Activated naive CD4-positive, alpha-beta T cell treated with anti-CD3 and anti-CD28 coated beads for 36 hours (primary cell): ENCODE data around the gene NECTIN2. TPM values are rescaled to one million over a fixed set of nuclear protein-coding genes. Genes with fewer than 3 reads are reported as not detected.
"Not testable (repeated sequence)": the region's sequence is repeated elsewhere in the genome, so short reads cannot be mapped to it uniquely, and the experiment has no call there.

ENCODE experiments used
- CTCF ChIA-PET: fragments of 350-600 bp; sonication (Branson Sonifier 250); formaldehyde crosslinking; loops from one replicate; lab custom pipeline; 2021; ENCODE audit warnings: antibody characterized with exemption; lab: Charles Lee
- DNase-seq: peaks from one replicate; pipeline ENCODE4 v3.0.0-alpha.2; 2020
- H3K27ac Mint-ChIP-seq: one replicate; pipeline ENCODE4 v1.8.0; 2021; ENCODE audit warnings: mild to moderate bottlenecking, mixed read lengths
- H3K27me3 Mint-ChIP-seq: one replicate; pipeline ENCODE4 v1.8.0; 2021; ENCODE audit warnings: low read depth, mixed read lengths
- H3K36me3 Mint-ChIP-seq: one replicate; pipeline ENCODE4 v1.8.0; 2021; ENCODE audit warnings: low read depth, mixed read lengths
- H3K4me1 Mint-ChIP-seq: one replicate; pipeline ENCODE4 v1.8.0; 2021; ENCODE audit warnings: low read depth, mixed read lengths
- H3K4me3 Mint-ChIP-seq: one replicate; pipeline ENCODE4 v1.8.0; 2021; ENCODE audit warnings: mild to moderate bottlenecking, moderate library complexity, mixed read lengths
- H3K9me3 Mint-ChIP-seq: one replicate; pipeline ENCODE4 v1.8.0; 2021; ENCODE audit warnings: mixed read lengths
- intact Hi-C: fragments of 100-400 bp; cut with micrococcal nuclease; formaldehyde crosslinking; loops from one replicate; pipeline ENCODE4 v1.15.1; 2023
- total RNA-seq, 2 experiments: library from RNA; stranded (reverse); gene quantifications; one replicate each; pipeline ENCODE4 v1.2.3, GENCODE V29; 2021

NECTIN2 gene
- total RNA-seq, 2 experiments from 2014 or later = 0.88 to 1.1 TPM

DNA sequence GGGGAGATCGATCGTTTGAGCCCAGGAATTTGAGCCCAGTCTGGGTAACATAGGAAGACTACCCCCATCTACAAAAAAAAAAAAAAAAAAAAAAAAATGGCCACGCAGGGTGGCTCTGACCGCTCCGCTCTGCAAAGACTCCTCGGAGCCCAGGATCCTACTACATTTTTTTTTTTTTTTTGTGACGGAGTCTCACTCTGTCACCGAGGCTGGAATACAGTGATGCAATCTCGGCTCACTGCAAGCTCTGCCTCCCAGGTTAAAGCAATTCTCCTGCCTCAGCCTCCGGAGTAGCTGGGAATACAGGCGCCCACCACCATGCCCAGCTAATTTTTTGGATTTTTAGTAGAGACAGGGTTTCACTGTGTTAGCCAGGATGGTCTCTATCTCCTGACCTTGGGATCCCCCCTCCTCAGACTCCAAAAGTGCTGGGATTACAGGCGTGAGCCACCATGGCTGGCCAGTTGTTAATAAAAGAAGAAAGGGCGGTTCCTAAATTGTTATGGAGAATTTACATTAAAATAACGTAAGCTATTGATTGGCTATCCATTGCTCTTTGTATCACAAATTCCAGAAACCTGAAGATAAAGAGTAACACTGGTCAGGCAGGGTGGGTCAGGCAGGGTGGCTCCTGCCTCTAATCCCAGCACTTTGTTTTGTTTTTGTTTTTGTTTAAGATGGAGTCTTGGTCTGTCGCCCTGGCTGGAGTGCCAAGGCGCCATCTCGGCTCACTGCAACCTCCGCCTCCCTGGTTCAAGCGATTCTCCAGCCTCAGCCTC, 36.7 kb downstream of the NECTIN2 start:
- H3K27me3 Mint-ChIP-seq, H3K4me1 Mint-ChIP-seq, H3K27ac Mint-ChIP-seq, H3K36me3 Mint-ChIP-seq, H3K9me3 Mint-ChIP-seq, H3K4me3 Mint-ChIP-seq, intact Hi-C loops, DNase-seq: not testable (repeated sequence)
- CTCF ChIA-PET = interaction anchor here (1.4 to 1.6 kb wide), 2 partner anchors 19 to 69 kb away, joined by 3 to 6 read pairs; no protein-coding TSS in a partner anchor

DNA sequence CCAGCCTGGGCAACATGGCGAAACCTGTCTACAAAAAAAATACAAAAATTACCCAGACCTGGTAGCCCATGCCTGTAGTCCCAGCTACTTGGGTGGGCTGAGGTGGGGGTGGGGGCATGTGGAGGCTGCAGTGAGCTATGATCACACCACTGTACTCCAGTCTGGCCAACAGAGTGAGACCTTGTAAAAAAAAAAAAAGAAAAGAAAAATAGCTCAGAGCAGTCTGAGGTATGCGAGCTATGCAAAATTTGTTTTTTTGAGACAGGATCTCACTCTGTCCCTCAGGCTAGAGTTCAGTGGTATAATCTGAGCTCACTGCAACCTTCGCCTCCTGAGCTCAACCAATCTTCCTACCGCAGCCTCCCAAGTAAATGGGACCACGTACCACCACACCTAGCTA, 37.8 kb downstream of the NECTIN2 start:
- intact Hi-C loops = no loop called here
- no peaks in the 10 kb centered on the region for H3K4me1 Mint-ChIP-seq
- CTCF ChIA-PET = interaction anchor here (1.4 to 1.6 kb wide), 2 partner anchors 18 to 68 kb away, joined by 3 to 6 read pairs; no protein-coding TSS in a partner anchor
- no peak overlapping the region for H3K27ac Mint-ChIP-seq
- no peaks in the 10 kb centered on the region for H3K27me3 Mint-ChIP-seq
- no peak overlapping the region for H3K4me3 Mint-ChIP-seq
- DNase-seq = no peak
- no peaks in the 10 kb centered on the region for H3K36me3 Mint-ChIP-seq
- H3K9me3 Mint-ChIP-seq = no peaks in the 10 kb centered on the region

DNA sequence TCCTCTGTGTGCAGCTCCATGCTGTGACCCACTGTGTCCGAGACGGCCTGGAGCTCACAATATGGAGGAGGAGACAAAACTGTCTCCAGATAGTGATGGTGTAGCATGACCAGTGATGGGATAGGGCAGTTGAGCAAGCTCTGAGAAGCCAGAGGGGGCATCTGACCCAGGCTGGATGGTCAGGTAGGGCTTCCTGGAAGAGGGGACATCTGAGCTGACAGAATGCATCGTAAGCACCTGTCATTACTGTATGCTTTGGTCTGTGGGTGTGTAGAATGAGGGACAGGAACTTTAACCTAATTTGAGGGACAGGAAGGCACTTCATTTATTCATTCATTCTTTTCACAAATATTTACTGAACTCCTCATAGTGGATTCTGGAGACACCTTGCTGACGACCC, 38.5 kb downstream of the NECTIN2 start:
- CTCF ChIA-PET = interaction anchor here (1.6 kb wide), 1 partner anchor 67 kb away, joined by 6 read pairs; no protein-coding TSS in a partner anchor
- H3K9me3 Mint-ChIP-seq = peaks cover 2% of the 10 kb centered on the region
- H3K4me1 Mint-ChIP-seq = peaks cover 3% of the 10 kb centered on the region
- no peaks in the 10 kb centered on the region for H3K36me3 Mint-ChIP-seq
- no peak overlapping the region for H3K27ac Mint-ChIP-seq
- no peaks in the 10 kb centered on the region for H3K27me3 Mint-ChIP-seq
- H3K4me3 Mint-ChIP-seq = no peak overlapping the region
- intact Hi-C loops = no loop called here
- no peak for DNase-seq

DNA sequence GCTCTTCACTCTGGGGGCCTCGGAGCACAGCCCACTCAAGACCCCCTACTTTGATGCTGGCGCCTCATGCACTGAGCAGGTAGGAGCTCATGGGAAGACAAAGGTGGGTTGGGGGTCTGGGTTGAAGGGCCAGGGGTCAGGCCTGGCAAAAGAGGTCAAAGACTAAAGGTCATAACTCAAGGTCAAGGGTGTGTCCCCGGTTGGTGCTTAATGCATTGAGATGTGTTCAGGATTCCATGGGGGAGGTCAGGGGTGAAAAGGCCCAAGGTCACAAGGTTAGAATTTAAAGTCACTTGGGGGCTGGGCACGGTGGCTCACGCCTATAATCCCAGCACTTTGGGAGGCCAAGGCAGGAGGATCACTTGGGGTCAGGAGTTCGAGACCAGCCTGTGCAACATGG, 40.0 kb downstream of the NECTIN2 start:
- Mint-ChIP-seq H3K36me3 (peaks cover 2% of the 10 kb centered on the region), H3K27ac (no peak overlapping the region), H3K4me3 (no peak overlapping the region), H3K4me1 (peaks cover 8% of the 10 kb centered on the region), H3K9me3 (peaks cover 2% of the 10 kb centered on the region), H3K27me3 (no peaks in the 10 kb centered on the region)
- DNase-seq = no peak
- CTCF ChIA-PET = interaction anchor here (0.6 kb wide), 1 partner anchor 57 kb away, joined by 3 read pairs; no protein-coding TSS in a partner anchor
- intact Hi-C loops = no loop called here

GRCh38 chr19:44887648-44888047, 41.6 kb downstream of the NECTIN2 start:
- intact Hi-C loops = no loop called here
- Mint-ChIP-seq H3K27ac (peak overlapping the region; percentile 33), H3K36me3 (peaks cover 11% of the 10 kb centered on the region), H3K4me1 (peaks cover 18% of the 10 kb centered on the region), H3K9me3 (peaks cover 2% of the 10 kb centered on the region), H3K4me3 (no peak overlapping the region), H3K27me3 (no peaks in the 10 kb centered on the region)
- DNase-seq = no peak
- CTCF ChIA-PET = interaction anchor here (0.7 kb wide), 1 partner anchor 230 kb away, joined by 3 read pairs; no protein-coding TSS in a partner anchor

DNA sequence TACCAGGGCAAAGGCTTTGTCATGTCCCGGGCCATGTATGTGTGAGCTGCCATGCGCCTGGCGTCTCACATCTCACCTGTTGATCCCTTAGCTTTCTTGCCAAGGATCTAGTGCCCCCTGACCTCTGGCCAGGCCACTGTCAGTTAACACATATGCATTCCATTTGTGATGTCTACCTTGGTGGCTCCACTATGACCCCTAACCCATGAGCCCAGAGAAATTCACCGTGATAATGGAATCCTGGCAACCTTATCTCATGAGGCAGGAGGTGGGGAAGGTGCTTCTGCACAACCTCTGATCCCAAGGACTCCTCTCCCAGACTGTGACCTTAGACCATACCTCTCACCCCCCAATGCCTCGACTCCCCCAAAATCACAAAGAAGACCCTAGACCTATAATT, 42.2 kb downstream of the NECTIN2 start:
- peaks cover 25% of the 10 kb centered on the region for H3K4me1 Mint-ChIP-seq
- CTCF ChIA-PET, H3K9me3 Mint-ChIP-seq, H3K27ac Mint-ChIP-seq, DNase-seq, H3K4me3 Mint-ChIP-seq, intact Hi-C loops, H3K27me3 Mint-ChIP-seq: not testable (repeated sequence)
- H3K36me3 Mint-ChIP-seq = peaks cover 18% of the 10 kb centered on the region

GRCh38 chr19:44889830-44890365, 43.8 kb downstream of the NECTIN2 start:
- peaks cover 30% of the 10 kb centered on the region for H3K36me3 Mint-ChIP-seq
- peaks cover 2% of the 10 kb centered on the region for H3K9me3 Mint-ChIP-seq
- DNase-seq = peak; percentile 16
- intact Hi-C loops = loop anchor here (1.0 to 2.0 kb wide), 10 partner anchors 25 to 795 kb away; partner anchors contain the start of genes APOC1, BLOC1S3, CLASRP and CLPTM1
- CTCF ChIA-PET = interaction anchor here (0.6 to 1.0 kb wide), 2 partner anchors 40 to 44 kb away, joined by 3 to 6 read pairs; partner anchors contain the start of gene NECTIN2
- H3K4me3 Mint-ChIP-seq = peak overlapping the region; percentile 85
- peak overlapping the region; percentile 94 for H3K27ac Mint-ChIP-seq
- H3K4me1 Mint-ChIP-seq = peaks cover 35% of the 10 kb centered on the region
- H3K27me3 Mint-ChIP-seq = no peaks in the 10 kb centered on the region

DNA sequence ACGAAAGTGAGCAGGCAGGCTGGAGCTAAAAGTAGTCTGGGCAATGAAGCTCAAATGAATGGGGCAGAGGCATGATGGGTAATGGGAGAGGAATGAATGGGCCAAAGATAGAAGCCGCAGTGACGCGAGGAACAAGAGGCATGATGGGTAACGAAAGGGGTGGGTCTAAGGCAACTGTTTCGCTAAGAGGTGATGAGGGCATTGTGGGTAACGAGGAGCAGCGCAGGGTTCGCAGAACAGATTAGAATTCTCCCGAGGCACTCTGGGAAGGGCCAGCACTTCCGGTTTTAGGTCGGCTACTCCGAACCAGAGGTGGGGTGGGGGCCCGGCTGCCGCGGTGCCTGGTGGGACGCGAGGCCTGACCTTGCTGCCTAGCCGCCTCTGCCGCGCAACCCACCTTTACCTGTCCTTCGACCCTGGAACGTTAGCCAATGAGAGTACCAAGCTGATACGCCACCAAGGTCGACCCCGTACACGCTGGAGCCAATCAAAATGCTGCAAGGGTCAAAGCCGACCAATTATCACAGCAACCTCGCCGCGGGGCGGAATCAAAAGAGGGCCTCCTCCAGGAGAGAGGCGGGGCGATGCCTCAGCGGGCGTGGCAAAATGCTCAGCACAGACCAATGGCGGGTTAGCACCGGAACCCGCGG, 44.4 kb downstream of the NECTIN2 start:
- Mint-ChIP-seq H3K4me1 (peaks cover 37% of the 10 kb centered on the region), H3K27me3 (no peaks in the 10 kb centered on the region), H3K4me3 (peak overlapping the region; percentile 85), H3K27ac (peak overlapping the region; percentile 94), H3K36me3 (peaks cover 33% of the 10 kb centered on the region), H3K9me3 (peaks cover 2% of the 10 kb centered on the region)
- CTCF ChIA-PET = interaction anchor here (0.6 to 1.0 kb wide), 2 partner anchors 40 to 44 kb away, joined by 3 to 6 read pairs; partner anchors contain the start of gene NECTIN2
- DNase-seq = peak; percentile 100
- intact Hi-C loops = loop anchor here (1.0 to 2.0 kb wide), 10 partner anchors 24 to 796 kb away; partner anchors contain the start of genes APOC1, BLOC1S3, CLASRP and CLPTM1

- peaks cover 2% of the 10 kb centered on the region for H3K9me3 Mint-ChIP-seq
- CTCF ChIA-PET = interaction anchor here (0.6 to 1.7 kb wide), 4 partner anchors 16 to 61 kb away, joined by 3 to 8 read pairs (median 4); partner anchors contain the start of gene NECTIN2
- H3K27me3 Mint-ChIP-seq = no peaks in the 10 kb centered on the region
- DNase-seq = peak; percentile 22
- peaks cover 38% of the 10 kb centered on the region for H3K36me3 Mint-ChIP-seq
- peak within 1 kb of the TSS; percentile 85 for H3K4me3 Mint-ChIP-seq
- peaks cover 37% of the 10 kb centered on the region for H3K4me1 Mint-ChIP-seq
- intact Hi-C loops = loop anchor here (2.0 kb wide), 4 partner anchors 24 to 796 kb away; partner anchors contain the start of genes APOC1, CLASRP and ZNF224
- peak within 1 kb of the TSS; percentile 94 for H3K27ac Mint-ChIP-seq
Measured at GRCh38 chr19:44891016-44891882, 45.2 kb downstream of the NECTIN2 start, which contains the start of gene TOMM40. Gene TOMM40 (plus strand): TSS chr19:44891254. CDS start chr19:44891416, 162 bp downstream.

DNA sequence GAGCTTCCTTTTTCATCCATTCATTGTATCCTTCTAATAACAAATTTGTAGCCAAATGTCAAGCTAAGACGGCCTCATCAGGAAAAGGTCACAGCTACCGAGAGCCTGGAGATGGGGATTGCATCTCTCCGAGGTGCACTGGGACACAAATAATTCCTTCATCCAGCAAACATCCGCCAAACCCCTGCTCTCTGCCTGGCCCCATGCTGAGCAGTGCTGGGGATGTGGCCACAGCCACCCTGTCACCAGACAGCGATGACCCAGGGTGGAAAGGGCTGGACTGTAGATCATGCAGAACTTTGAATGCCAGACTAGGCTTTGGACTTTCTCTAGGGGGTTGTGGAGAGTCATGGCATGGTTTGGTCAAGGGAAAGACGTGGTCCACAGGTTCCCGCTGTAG, 46.8 kb downstream of the NECTIN2 start:
- DNase-seq = no peak
- Mint-ChIP-seq H3K4me1 (peaks cover 37% of the 10 kb centered on the region), H3K9me3 (peaks cover 2% of the 10 kb centered on the region), H3K4me3 (peak overlapping the region; percentile 84), H3K27ac (no peak overlapping the region), H3K36me3 (peaks cover 41% of the 10 kb centered on the region), H3K27me3 (no peaks in the 10 kb centered on the region)
- CTCF ChIA-PET = interaction anchor here (0.8 to 1.7 kb wide), 3 partner anchors 9 to 59 kb away, joined by 4 to 8 read pairs (median 4); partner anchors contain the start of gene NECTIN2
- intact Hi-C loops = no loop called here
